ENCODE measurements around the gene PXT1. TPM values are rescaled to one million over a fixed set of nuclear protein-coding genes. Genes with fewer than 3 reads are reported as not detected.

PXT1 gene
- total RNA-seq, 2 donors from 2014 or later, result not detected

GRCh38 chr6:36380166-36380565 is 62.5 kb downstream of the PXT1 start:
- Histone ChIP-seq H3K4me1 (no peaks in the 10 kb centered on the region), H3K9me3 (no peaks in the 10 kb centered on the region), H3K4me3 (no peak overlapping the region), H3K36me3 (replicated peaks in 1 of 2; ENCODE audit: insufficient read depth in 1 of 2, low read depth in 2 of 2) (no peaks in the 10 kb centered on the region), H3K27me3 (no peaks in the 10 kb centered on the region), H3K27ac (no peak overlapping the region)
- intact Hi-C loops (cut with DNase I), result no loop called here
- 91 to 98% methylated on average over 4 of the region's 4 CpGs for WGBS, 2 donors
- TF ChIP-seq POLR2A (IDR thresholded peaks at IDR 0.05) (no peak), CTCF (IDR thresholded peaks at IDR 0.05) (no peak)
- DNase-seq, result no peak
- ATAC-seq, result no peak

- intact Hi-C loops (cut with DNase I), result no loop called here
- DNase-seq (no peak), ATAC-seq (no peak)
- Histone ChIP-seq H3K36me3 (replicated peaks in 1 of 2; ENCODE audit: insufficient read depth in 1 of 2, low read depth in 2 of 2) (no peaks in the 10 kb centered on the region), H3K27ac (no peak overlapping the region), H3K27me3 (no peaks in the 10 kb centered on the region), H3K4me1 (no peaks in the 10 kb centered on the region), H3K4me3 (no peak overlapping the region), H3K9me3 (no peaks in the 10 kb centered on the region)
- 88 to 89% methylated on average over 10 of the region's 10 CpGs for WGBS, 2 donors
- TF ChIP-seq CTCF (IDR thresholded peaks at IDR 0.05), result no peak
- no peak for TF ChIP-seq POLR2A (IDR thresholded peaks at IDR 0.05)
These were observed 63.7 kb downstream of the PXT1 start for GRCh38 chr6:36378936-36379335.

GRCh38 chr6:36378243-36378920 is 64.3 kb downstream of the PXT1 start:
- TF ChIP-seq POLR2A (IDR thresholded peaks at IDR 0.05), result no peak
- intact Hi-C loops (cut with DNase I), result no loop called here
- WGBS, 2 donors, result 73 to 75% methylated on average over 4 of the region's 4 CpGs
- Histone ChIP-seq H3K27ac (no peak overlapping the region), H3K9me3 (no peaks in the 10 kb centered on the region), H3K27me3 (no peaks in the 10 kb centered on the region), H3K4me3 (no peak overlapping the region), H3K4me1 (no peaks in the 10 kb centered on the region), H3K36me3 (replicated peaks in 1 of 2; ENCODE audit: insufficient read depth in 1 of 2, low read depth in 2 of 2) (no peaks in the 10 kb centered on the region)
- ATAC-seq (no peak), DNase-seq (no peak)

GRCh38 chr6:36377594-36377993 is 65.1 kb downstream of the PXT1 start:
- TF ChIP-seq POLR2A (IDR thresholded peaks at IDR 0.05) (no peak), CTCF (IDR thresholded peaks at IDR 0.05) (no peak)
- DNase-seq (no peak), ATAC-seq (no peak)
- no peaks in the 10 kb centered on the region for H3K9me3 ChIP-seq
- H3K4me1 ChIP-seq, result no peaks in the 10 kb centered on the region
- no peaks in the 10 kb centered on the region for H3K36me3 ChIP-seq (replicated peaks in 1 of 2; ENCODE audit: insufficient read depth in 1 of 2, low read depth in 2 of 2)
- no peak overlapping the region for H3K27ac ChIP-seq
- no peak overlapping the region for H3K4me3 ChIP-seq
- H3K27me3 ChIP-seq, result no peaks in the 10 kb centered on the region
- 63 to 65% methylated on average over 5 of the region's 5 CpGs for WGBS, 2 donors
- intact Hi-C loops (cut with DNase I), result no loop called here

- TF ChIP-seq CTCF (IDR thresholded peaks at IDR 0.05), result no peak
- no peak for TF ChIP-seq POLR2A (IDR thresholded peaks at IDR 0.05)
- ATAC-seq (no peak), DNase-seq (no peak)
- Histone ChIP-seq H3K4me1 (no peaks in the 10 kb centered on the region), H3K27ac (no peak overlapping the region), H3K9me3 (no peaks in the 10 kb centered on the region), H3K4me3 (no peak overlapping the region), H3K27me3 (no peaks in the 10 kb centered on the region), H3K36me3 (replicated peaks in 1 of 2; ENCODE audit: insufficient read depth in 1 of 2, low read depth in 2 of 2) (no peaks in the 10 kb centered on the region)
- intact Hi-C loops (cut with DNase I), result no loop called here
- 90 to 91% methylated on average over 8 of the region's 8 CpGs for WGBS, 2 donors
These were observed 65.9 kb downstream of the PXT1 start for GRCh38 chr6:36376742-36377141.

Measured in body of pancreas (tissue), 4 donors.